GM21423 (cell line): ENCODE measurements around the gene AMDHD2.
"Not testable (repeated sequence)": the region's sequence is repeated elsewhere in the genome, so short reads cannot be mapped to it uniquely, and the experiment has no call there.

Source experiments
- ATAC-seq: cut with Tn5 transposase; IDR thresholded peaks from one replicate; pipeline ENCODE4 v1.9.1; 2021; ENCODE audit warnings: mild to moderate bottlenecking, moderate library complexity; ENCODE audit not compliant: unreplicated experiment

Gene AMDHD2

DNA sequence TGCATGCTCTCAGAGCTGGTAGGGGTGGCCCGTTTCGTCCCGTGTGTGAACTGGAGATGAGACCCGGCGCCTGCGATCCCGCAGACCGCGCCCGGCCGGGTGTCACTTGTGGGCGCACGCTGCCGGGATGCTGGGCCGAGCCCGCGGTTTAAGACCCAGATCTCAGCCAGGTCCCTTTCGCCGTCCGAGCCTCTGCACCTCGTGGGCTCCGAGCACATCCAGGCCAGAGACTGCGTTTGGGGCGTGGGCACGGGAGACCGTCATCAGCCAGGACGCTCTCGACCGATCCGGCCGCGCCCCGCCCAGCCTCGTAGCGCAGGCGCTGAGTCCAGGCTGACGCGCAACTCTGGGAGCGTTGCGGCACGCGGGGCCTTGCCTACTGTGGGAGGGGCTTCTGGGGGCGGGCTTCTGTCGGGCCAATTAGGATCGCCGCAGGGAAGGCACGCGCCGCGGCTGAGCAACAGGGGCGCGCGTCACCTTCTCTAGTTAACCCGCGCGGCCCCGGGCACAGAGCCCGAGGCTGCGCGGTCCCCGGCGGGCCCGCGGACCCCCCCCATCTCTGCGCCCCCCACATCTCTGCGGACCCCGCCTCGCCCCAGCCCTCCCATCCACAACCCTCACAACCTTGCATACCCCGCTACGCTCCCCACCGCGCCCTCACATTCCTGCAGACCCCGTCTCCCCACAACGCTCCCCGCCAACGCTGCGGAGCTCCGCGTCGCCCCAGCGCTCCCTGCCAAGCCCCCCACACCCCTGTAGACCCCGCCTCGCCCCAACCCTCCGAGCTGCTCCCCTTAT, 11.7 kb downstream of the AMDHD2 start:
- peak; percentile 88 for ATAC-seq

DNA sequence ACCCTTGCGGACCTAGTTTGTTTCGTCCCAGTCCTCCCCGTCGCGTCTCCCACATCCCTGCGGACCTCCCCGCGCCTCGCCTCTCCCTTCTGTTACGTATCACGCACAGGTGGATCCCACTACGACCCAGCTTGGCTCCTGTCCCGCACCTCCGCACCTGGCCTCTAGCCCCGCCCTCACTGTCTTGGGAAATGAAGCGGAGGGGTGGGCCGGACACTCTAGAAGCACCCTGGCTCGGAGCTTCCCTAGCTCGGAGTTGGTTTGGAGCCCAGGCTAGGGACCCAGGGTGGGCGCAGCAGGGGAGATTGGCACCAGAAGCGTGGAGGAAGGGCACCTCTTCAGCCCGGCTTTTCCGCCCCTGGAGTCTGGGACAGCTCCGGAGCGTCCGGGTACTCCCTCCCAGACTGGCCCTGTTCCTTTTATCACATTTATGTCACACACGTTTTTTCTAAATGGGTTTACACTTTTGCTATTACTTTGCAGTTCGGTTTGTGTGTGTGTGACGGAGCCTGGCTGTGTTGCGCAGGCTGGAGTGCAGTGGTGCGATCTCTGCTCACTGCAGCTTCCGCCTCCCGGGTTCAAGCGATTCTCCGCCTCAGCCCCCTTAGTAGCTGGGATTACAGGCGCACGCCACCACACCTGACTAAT, 12.4 kb downstream of the AMDHD2 start:
- no peak for ATAC-seq

DNA sequence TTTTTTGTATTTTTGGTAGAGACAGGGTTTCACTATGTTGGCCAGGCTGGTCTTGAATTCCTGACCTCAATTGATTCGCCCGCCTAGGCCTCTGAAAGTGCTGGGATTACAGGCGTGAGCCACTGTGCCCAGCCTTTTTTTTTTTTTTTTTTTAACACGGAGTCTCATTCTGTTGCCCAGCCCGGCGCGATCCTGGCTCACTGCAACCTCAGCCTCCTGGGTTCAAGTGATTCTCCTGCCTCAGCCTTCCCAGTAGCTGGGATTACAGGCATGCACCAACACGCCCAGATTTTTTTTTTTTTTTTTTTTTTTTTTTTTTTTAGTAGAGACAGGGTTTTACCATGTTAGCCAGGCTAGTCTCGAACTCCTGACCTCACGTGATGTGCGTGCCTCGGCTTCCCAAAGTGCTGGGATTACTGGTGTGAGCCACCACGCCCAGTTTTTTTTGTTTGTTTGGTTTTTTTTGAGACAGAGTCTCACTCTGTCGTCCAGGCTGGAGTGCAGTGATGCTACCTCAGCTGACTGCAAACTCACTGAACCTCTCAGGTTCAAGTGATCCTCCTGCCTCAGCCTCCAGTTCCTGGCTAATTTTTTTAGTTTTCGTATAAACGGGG, 13.1 kb downstream of the AMDHD2 start:
- ATAC-seq, result not testable (repeated sequence)

DNA sequence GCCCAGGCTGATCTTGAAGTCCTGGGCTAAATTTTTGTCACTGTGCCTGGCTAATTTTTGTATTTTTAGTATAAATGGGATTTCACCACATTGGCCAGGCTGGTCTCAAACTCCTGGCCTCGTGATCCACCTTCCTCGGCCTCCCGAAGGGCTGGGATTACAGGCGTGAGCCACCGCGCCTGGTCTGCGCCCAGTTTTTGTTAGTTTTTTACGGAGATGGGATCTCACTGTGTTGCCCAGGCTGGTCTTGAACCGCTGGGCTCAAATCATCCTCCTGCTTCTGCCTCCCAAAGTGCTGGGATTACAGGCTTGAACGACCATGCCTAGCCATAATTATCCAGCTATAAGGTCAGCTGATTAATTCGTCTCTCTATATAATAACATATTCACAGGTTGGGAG, 13.7 kb downstream of the AMDHD2 start:
- ATAC-seq, result no peak

DNA sequence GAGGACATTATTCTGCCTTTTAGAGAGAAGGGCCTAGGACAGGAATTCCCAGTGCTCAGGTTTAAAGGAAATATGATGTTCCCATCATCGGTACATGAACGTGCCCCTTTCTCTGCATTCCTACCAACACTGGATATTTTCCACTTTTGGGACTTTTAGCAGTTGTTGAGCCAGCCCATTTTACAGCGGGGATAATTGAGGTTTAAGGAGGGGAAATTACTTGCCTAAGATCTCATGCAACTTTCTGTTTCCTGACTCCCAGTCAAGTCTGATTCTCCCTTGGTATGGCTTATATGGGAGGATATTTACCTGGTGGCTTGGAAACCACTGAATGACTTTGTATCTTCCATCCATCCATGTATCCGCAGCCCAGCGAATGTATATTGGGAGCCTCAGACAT, 14.2 kb downstream of the AMDHD2 start:
- ATAC-seq, result not testable (repeated sequence)

DNA sequence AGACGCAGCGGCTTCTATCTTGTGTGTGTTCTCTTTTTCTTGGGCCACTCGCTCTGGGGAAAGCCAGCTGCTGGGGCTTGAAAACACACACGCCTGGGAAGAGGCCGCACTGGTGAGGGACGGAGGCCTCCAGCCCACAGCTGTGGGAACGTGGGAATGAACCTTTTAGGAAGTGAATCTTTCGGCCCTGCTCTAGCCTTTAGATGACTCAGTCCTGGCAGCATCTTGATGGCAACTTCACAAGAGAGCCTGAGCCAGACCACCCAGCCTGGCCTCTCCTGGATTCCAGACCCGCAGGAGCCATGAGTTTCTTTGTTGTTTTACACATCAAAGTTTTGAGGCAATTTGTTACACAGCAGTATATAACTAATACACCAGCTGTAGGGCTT, 15.4 kb downstream of the AMDHD2 start:
- ATAC-seq, result no peak

DNA sequence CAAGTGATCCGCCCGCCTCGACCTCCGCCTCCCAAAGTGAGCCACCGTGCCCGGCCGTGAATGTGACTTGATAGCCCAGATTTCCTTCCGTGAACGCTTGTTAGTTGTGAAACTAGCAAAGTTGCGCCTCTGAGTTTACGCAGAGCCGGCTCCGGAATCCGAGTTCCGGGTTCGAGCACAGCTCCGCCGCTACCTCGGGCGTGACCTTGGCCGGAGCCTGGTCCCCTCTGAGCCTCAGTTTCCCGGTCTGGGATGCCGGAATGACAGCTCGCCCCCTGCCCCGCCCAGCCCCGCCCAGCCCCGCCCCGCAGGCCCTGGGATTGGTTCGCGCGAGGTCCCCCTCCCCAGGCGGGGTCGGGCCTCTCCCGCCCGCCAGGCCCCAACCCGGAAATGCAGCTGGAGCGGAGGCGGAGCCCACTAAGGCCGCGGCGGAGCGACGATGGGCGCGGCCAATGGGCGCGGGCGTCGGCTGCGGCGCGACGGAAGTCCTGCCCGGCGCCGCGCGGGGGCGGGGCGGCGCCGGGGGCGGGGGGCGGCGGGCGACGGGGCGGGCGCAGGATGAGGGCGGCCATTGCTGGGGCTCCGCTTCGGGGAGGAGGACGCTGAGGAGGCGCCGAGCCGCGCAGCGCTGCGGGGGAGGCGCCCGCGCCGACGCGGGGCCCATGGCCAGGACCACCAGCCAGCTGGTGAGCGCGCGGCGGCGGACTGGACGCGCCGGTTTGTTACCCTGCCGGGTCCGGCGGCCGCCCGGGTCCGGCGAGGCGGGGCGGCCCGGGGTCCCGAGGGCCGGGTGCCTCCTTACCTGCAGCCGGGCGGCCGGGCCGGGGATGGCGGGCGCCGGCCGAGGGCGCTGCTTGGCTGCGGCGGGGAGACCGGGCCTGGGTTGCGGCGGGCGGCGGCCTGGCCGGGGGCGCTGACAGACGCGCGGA, 17.5 kb downstream of the AMDHD2 start, which contains the start of gene PDPK1:
PDPK1 (plus strand) TSS at position 571 of the 929 bp plus-strand sequence; CDS start at position 663, 92 bp downstream.
- peak; percentile 83 for ATAC-seq

DNA sequence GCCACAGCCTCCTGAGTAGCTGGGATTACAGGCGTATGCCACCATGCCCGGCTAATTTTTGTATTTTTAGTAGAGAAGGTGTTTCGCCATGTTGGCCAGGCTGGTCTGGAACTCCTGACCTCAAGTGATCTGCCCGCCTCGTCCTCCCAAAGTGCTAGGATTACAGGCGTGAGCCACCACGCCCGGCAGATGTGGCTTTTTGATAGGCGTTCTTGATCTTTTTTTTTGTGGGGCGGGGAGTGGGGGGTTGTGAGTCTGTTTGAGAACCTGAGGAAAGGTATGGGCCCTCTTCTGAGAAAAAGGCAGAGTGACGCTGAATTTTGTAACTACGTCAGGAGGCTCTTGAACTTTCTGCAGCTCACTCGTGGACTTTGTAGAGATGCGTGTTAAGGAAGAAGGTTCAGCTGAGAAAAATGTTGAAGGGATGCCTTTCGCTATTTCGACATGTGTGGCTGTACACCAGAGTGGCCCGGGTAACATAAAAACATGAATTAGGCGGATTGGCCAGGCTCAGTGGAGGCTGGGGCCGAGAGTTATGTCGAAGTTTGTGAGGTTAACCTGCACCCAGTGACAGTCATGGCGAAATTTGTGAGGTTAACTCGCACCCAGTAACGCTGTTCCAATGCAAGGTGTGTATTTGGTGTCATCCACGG, 19.1 kb downstream of the AMDHD2 start:
- not testable (repeated sequence) for ATAC-seq

DNA sequence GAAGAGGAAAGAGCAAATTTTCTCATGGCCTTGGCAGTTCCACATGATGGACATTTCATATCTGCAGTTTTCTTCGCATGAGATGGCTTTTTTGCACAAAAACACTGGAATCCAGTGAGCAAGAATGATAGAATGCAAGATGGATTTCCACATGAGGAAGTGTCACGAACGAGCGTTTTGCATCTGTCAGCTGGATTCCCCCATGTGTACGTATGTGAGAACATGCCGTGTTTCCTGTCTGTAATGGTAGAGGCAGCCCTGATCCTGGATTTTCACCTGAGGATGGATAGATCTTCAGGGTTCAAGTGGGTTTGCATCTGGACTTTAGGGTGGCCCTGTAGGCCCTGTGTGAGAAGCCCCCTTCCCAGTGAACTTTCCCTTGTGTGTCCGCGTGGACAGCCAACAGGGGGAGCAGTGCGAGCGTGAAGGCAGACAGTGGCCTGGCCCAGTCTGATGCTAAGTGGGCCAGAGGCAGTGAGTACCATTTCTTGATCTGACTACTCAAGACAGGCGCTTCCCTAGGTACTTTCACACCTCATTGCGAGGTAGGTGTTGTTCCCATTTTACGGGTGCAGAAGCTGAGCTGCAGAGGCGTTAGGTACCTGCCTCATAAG, 19.8 kb downstream of the AMDHD2 start:
- not testable (repeated sequence) for ATAC-seq

DNA sequence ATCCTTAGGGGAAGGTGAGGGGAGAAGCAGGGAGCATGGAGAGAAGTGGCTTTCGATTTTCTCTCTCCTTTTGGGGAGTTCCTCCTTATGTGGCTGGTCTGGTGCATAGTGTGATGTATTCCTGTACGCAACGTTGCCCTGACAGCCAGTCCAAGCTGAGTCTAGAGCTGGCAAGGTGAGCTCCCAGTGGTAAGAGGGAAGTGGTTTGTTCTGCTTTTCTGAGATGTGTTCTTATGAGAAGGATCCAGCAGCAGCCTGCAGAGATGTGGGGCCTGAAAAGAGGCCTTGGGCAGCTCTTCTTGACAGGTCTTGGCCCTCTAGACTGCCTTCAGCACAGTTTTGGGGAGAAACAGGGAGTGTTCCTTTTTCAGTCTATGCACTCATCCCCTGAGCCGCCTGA, 20.7 kb downstream of the AMDHD2 start:
- ATAC-seq, result not testable (repeated sequence)

DNA sequence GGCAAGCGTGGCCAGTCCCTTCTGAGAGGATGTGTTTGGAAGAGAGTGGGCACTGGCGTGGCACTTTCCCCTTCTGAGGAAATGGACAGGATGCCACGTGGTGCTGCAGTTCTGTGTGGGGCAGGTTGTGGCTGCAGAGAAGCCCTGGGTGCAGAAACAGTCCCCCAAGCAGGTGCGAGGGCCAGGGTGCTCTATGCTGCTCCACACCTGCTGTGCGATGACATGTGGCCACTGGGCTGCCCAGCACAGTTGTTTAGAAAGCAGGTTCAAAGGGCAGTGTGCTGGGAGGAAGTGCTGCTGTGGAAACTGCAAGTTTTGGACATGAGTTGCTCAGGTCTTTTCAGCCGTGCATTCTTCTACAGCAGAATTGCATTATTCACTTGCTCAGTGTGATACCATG, 21.2 kb downstream of the AMDHD2 start:
- ATAC-seq, result not testable (repeated sequence)

DNA sequence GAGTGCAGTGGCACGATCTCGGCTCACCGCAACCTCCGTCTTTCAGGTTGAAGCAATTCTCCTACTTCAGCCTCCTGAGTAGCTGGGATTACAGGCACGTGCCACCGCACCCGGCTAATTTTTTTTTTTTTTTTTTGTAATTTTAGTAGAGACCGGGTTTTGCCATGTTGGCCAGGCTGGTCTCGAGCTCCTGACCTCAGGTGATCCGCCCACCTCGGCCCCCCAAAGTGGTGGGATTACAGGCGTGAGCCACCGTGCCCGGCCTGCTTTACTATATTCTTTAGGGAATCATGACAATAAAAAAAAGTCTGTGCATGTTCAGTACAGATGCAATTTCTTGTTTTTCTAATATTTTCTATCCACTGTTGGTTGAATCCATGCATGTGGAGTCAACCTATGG, 23.6 kb downstream of the AMDHD2 start:
- not testable (repeated sequence) for ATAC-seq

DNA sequence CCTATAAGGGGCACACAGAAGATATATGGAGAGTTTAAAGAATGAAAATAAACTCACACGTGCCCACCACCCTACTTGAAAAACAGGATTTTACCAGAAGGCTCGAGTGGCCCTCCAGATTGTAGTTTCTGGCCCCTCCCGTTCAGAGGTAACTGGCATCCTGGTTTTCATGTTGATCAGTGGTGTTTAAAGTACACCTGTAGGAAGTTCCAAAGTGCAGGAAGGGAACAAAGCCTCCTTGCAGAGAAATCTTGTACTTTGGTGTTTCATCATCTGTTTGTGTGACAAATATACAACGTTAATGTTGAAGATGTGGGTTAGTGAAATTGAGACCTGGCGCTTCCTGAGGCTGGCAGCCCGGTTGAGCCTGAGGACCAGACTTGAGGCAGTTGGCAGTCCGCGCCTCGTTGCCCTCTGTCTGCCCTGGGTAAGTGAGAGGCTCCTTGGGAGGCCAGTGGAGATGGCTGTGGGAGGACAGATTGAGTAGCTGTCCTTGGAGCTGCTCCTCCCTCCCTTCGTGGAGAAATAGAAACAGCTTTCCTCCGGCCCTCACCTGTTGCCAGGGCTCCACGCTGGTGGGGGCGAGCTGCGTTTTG, 30.2 kb downstream of the AMDHD2 start:
- ATAC-seq, result not testable (repeated sequence)

DNA sequence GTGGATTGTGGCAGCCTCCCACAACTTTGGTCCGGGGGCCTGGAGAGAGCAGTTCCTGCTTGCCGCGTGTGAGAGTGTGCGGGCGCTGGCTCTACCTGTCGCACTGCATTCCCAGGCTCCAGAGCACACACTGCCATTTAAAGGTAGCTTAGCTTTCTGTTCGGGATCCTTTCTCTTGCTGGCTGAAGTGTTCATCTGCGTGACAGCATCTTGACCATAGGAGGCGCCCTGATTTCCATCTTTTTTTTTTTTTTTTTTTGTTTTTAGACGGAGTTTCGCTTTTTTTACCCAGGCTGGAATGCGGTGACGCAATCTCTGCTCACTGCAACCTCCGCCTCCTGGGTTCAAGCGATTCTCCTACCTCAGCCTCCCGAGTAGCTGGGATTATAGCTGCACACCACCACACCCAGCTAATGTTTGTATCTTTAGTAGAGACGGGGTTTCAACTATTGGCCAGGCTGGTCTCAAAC, 31.3 kb downstream of the AMDHD2 start:
- ATAC-seq, result not testable (repeated sequence)

DNA sequence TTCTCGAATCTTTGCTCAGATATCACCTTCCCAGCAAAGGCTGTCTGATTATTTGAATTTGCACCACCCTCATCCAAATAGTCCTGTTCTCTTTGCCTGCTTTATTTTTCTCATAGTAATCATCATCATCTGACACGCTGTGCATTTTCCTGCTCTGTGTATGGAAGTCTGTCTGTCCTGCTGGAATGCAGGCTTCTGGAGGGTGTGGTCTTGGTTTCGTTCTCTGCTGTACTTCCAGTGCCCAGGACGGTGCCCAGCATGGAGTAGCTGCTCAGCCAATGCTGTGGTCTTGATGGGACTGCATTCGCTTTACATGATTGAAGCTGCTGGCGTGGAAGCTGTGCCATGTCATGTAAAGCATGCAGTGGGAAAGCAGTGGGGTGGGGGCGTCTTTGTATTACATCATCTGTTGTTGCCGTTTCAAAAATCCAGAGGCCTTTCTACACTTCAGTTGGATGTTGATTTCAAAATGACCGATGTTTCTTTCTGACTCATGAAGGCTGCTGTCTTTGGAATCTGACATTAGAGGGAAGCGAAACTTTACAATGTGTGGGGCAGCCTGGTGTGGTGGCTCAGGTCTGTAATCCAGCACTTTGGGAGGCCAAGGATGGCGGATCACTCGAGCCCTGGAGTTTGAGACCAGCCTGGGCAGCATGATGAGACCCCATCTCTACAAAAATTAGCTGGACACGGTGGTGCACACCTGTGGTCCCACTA, 34.7 kb downstream of the AMDHD2 start:
- not testable (repeated sequence) for ATAC-seq

DNA sequence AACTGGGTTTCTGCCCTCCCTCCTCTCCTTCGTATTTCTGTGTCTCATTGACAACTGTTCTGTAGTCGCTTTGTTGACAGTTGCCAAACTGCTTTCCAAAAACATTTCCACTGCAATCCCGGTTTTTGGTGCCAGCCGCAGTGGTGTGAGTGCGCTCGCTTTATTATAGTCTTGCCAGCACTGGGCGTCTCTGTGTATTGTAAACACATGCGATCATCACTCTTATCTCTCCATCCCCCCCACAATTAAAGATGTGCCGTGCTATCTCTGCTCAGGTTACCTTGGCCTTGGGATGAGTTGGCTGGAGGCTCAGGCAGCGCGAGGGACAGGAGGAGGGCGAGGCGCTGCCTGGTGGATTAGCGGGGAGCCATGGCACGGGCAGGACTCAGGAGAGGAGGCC, 37.0 kb downstream of the AMDHD2 start:
- not testable (repeated sequence) for ATAC-seq

DNA sequence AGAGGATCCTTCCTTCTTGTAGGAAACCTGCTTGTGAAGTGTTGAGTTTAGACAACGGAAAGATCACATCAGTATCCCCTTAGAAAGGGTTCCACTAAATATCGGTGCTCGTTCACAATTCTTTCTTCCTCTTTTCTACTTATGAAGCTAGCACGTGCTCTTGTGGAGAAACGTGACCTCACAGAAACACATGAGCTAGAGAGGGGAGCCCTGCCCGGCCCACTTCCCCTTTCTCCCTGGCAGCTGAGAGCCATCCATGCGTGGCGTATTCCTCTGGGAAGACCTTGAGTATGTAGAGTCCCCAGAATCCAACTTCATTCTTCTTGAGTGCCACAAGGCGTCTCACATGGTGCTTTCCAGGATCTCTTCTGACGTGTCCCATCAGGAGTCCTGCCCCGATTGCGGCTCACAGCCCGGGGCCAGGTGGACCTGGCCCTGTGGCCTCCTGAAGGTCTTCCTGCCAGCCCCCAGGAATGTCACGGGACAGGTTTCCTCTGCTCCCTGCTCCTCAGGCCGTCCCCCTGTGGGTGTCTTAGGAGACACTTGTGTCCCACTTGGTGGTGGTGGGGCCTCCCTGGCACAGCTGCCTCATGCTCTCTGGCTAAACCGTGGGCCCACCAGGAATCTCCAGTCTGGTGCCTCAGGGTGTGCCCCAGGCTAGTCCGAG, 40.1 kb downstream of the AMDHD2 start:
- peak; percentile 81 for ATAC-seq

DNA sequence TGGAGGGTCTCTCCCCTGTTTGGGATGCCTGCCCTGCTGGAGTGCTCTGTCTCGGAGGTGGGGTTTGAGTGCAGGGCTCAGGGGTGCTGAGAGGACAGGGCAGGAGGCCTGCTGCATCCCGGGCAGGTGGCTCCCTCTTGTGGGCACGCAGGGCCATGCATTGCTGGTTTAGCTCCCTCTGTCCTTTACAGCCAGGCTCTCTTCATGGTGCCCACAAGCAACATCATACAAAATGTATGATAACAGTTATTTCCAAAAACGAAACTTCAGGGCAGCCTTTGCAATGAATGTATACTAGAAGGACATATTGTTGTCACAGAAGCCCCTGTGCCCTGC, 40.6 kb downstream of the AMDHD2 start:
- peak; percentile 46 for ATAC-seq
